Endothelial cell of umbilical vein (primary cell): ENCODE measurements around the gene APLN. TPM values are rescaled to one million over a fixed set of nuclear protein-coding genes. Genes with fewer than 3 reads are reported as not detected.

ENCODE experiments used
- BruUV-seq: library from RNA; stranded (reverse); fragments of 400-500 nt; replicated peaks from 2 replicates; lab custom pipeline; 2021; lab: Mats Ljungman, UMichigan
- CTCF ChIA-PET: fragments of 300-600, 350-600 bp; sonication (Branson Sonifier 250); formaldehyde crosslinking; loops from one replicate; lab custom pipeline; 2021; ENCODE audit warnings: antibody characterized with exemption, inconsistent platforms; lab: Charles Lee
- POLR2A ChIA-PET: fragments of 300-600, 350-600 bp; sonication (Branson Sonifier 250); formaldehyde crosslinking; loops from one replicate; lab custom pipeline; 2021; ENCODE audit warnings: antibody characterized with exemption, inconsistent platforms; lab: Charles Lee
- DNase-seq: peaks from one replicate; pipeline ENCODE4 v3.0.0-alpha.2; 2011; ENCODE audit warnings: low read depth, low spot score
- FAIRE-seq: peaks from 2 replicates; lab custom pipeline; 2011; peaks lifted over from hg19 to GRCh38; lab: Jason Lieb, UNC
- H2AFZ ChIP-seq: 2 replicates; pipeline ENCODE4 v1.6.0; 2012; ENCODE audit warnings: low read depth, low read length, control low read depth, inconsistent platforms
- H3K27ac ChIP-seq: 2 replicates; pipeline ENCODE4 v1.5.1; 2011; ENCODE audit warnings: low read depth, mild to moderate bottlenecking, control low read depth, low read length, moderate library complexity; ENCODE audit not compliant: insufficient read depth
- H3K27me3 ChIP-seq, 2 experiments: 2 replicates each; pipeline versions ENCODE4 v1.6.0 to v1.6.1; 2011; ENCODE audit warnings: low read length in 2 of 2, mixed read lengths in 1 of 2; ENCODE audit not compliant: control insufficient read depth in 2 of 2, insufficient read depth in 2 of 2
- H3K36me3 ChIP-seq, 2 experiments: 2 replicates in 1 of 2; 3 replicates in 1 of 2; pipeline ENCODE4 v1.5.1; 2011; ENCODE audit warnings: low read length in 2 of 2, mild to moderate bottlenecking in 1 of 2, moderate library complexity in 1 of 2; ENCODE audit not compliant: control insufficient read depth in 2 of 2, insufficient read depth in 2 of 2; ENCODE audit errors: extremely low read depth in 1 of 2
- H3K4me1 ChIP-seq: 3 replicates; pipeline ENCODE4 v1.5.1; 2011; ENCODE audit warnings: mild to moderate bottlenecking, low read length; ENCODE audit not compliant: control insufficient read depth, insufficient read depth; ENCODE audit errors: extremely low read depth
- H3K4me2 ChIP-seq: 2 replicates; pipeline ENCODE4 v1.6.1; 2011; ENCODE audit warnings: low read length, control low read depth, mixed read lengths; ENCODE audit not compliant: insufficient read depth
- H3K4me3 ChIP-seq, 3 experiments: fragments of 200-600 bp in 1 of 3; sonication (generic), shearing (Covaris generic) in 1 of 3; replicated peaks in 1 of 3; 2 replicates each; pipeline ENCODE4 v1.5.1; 2011 to 2016; ENCODE audit warnings: control low read depth in 3 of 3, low read length in 3 of 3, mild to moderate bottlenecking in 2 of 3, inconsistent platforms in 1 of 3, low read depth in 1 of 3, moderate library complexity in 1 of 3; ENCODE audit not compliant: insufficient read depth in 1 of 3
- H3K79me2 ChIP-seq: 2 replicates; pipeline ENCODE4 v1.6.0; 2012; ENCODE audit warnings: low read length, inconsistent platforms; ENCODE audit not compliant: control insufficient read depth, insufficient read depth
- H3K9ac ChIP-seq: replicated peaks from 2 replicates; pipeline ENCODE3; 2011; ENCODE audit warnings: low read length, control low read depth; ENCODE audit not compliant: insufficient read depth; ENCODE audit errors: extremely low read depth
- H3K9me1 ChIP-seq: replicated peaks from 3 replicates; pipeline ENCODE4 v1.6.0; 2011; ENCODE audit warnings: mild to moderate bottlenecking, low read length; ENCODE audit not compliant: control insufficient read depth, insufficient read depth; ENCODE audit errors: extremely low read depth
- H3K9me3 ChIP-seq: replicated peaks from 2 replicates; pipeline ENCODE4 v1.5.1; 2012; ENCODE audit warnings: low read length, inconsistent platforms; ENCODE audit not compliant: control insufficient read depth, insufficient read depth
- H4K20me1 ChIP-seq: replicated peaks from 2 replicates; pipeline ENCODE3; 2011; ENCODE audit warnings: mild to moderate bottlenecking, low read length; ENCODE audit not compliant: control insufficient read depth, insufficient read depth; ENCODE audit errors: extremely low read depth
- EZH2 ChIP-seq: IDR thresholded peaks from 2 replicates; pipeline ENCODE4 v1.6.1; 2012; ENCODE audit warnings: borderline replicate concordance, low read depth, mild to moderate bottlenecking, moderate library complexity, low read length, inconsistent platforms; ENCODE audit not compliant: severe bottlenecking
- FOS ChIP-seq: IDR thresholded peaks from 2 replicates; pipeline ENCODE4 v1.6.1; 2011; ENCODE audit warnings: mild to moderate bottlenecking, low read length, moderate library complexity, borderline replicate concordance; ENCODE audit not compliant: insufficient read depth
- GATA2 ChIP-seq: IDR thresholded peaks from 2 replicates; pipeline ENCODE4 v1.7.0; 2011; ENCODE audit warnings: low read depth, mild to moderate bottlenecking, moderate library complexity, mixed read lengths, low read length; ENCODE audit not compliant: insufficient read length, insufficient read depth
- JUN ChIP-seq: IDR thresholded peaks from 2 replicates; pipeline ENCODE4 v1.6.1; 2011; ENCODE audit warnings: borderline replicate concordance, low read depth; ENCODE audit not compliant: insufficient read length, insufficient read depth
- MYC ChIP-seq: IDR thresholded peaks from one replicate; pipeline ENCODE4 v1.6.1; 2011; ENCODE audit warnings: mild to moderate bottlenecking, low read depth, low read length
- POLR2A ChIP-seq: IDR thresholded peaks from 2 replicates; pipeline ENCODE4 v1.6.1; 2012; ENCODE audit warnings: low read depth, mild to moderate bottlenecking, control low read depth, low read length
- POLR2AphosphoS5 ChIP-seq: IDR thresholded peaks from 2 replicates; pipeline ENCODE4 v1.6.1; 2012; ENCODE audit warnings: low read depth, mild to moderate bottlenecking, control low read depth, low read length, moderate library complexity; ENCODE audit not compliant: insufficient read depth
- dilution Hi-C: fragments of 300-500 bp; cut with MboI; formaldehyde crosslinking; loops from one replicate; pipeline ENCODE4 v1.15.0; 2019; ENCODE audit warnings: low sequenced_read_pairs; ENCODE audit not compliant: extremely low pct_ligation_motif_present
- intact Hi-C: fragments of 100-400 bp; cut with micrococcal nuclease; formaldehyde crosslinking; loops from one replicate; pipeline ENCODE4 v1.10.0; 2022
- polyA plus RNA-seq, 4 experiments: library from polyadenylated mRNA; depleted of rRNA in 3 of 4; stranded (reverse) in 3 of 4; unstranded in 1 of 4; fragments of >200 nt; gene quantifications; 2 replicates each; pipeline versions ENCODE4 v1.2.1 to v1.2.3, GENCODE V29; 2011 to 2012; ENCODE audit warnings: missing spikeins in 1 of 4
- total RNA-seq: library from RNA; stranded (reverse); gene quantifications from 2 replicates; pipeline ENCODE4 v1.2.3, GENCODE V29; 2021
- TF ChIP-seq, protein P1 (sequence below): IDR thresholded peaks from 2 replicates; pipeline ENCODE4 v1.6.1; 2011; ENCODE audit not compliant: insufficient read depth, insufficient read length
- TF ChIP-seq, protein P2 (sequence below), 2 donors: IDR thresholded peaks; 1 replicate in 1 of 2; 2 replicates in 1 of 2; pipeline ENCODE4 v1.5.1; 2011; ENCODE audit warnings: low read length in 2 of 2, mild to moderate bottlenecking in 2 of 2, moderate library complexity in 2 of 2, control low read depth in 1 of 2, inconsistent platforms in 1 of 2, low read depth in 1 of 2; ENCODE audit not compliant: insufficient read depth in 1 of 2; ENCODE audit errors: extremely low read depth in 1 of 2

The APLN gene
- total and polyA plus RNA-seq, 2 donors (not counting 3 experiments of a cell fraction or from before 2014, with no cell fraction given), result 230 to 466 TPM

- TF ChIP-seq POLR2A (no peak), FOS (no peak), JUN (no peak), POLR2AphosphoS5 (no peak), MYC (no peak), EZH2 (no peak), GATA2 (no peak)
- TF ChIP-seq, protein P1, sequence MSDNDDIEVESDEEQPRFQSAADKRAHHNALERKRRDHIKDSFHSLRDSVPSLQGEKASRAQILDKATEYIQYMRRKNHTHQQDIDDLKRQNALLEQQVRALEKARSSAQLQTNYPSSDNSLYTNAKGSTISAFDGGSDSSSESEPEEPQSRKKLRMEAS, result no peak
- TF ChIP-seq, protein P2, sequence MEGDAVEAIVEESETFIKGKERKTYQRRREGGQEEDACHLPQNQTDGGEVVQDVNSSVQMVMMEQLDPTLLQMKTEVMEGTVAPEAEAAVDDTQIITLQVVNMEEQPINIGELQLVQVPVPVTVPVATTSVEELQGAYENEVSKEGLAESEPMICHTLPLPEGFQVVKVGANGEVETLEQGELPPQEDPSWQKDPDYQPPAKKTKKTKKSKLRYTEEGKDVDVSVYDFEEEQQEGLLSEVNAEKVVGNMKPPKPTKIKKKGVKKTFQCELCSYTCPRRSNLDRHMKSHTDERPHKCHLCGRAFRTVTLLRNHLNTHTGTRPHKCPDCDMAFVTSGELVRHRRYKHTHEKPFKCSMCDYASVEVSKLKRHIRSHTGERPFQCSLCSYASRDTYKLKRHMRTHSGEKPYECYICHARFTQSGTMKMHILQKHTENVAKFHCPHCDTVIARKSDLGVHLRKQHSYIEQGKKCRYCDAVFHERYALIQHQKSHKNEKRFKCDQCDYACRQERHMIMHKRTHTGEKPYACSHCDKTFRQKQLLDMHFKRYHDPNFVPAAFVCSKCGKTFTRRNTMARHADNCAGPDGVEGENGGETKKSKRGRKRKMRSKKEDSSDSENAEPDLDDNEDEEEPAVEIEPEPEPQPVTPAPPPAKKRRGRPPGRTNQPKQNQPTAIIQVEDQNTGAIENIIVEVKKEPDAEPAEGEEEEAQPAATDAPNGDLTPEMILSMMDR (IDR thresholded peaks at IDR 0.05; ENCODE audit: extremely low read depth in 1 of 2, insufficient read depth in 1 of 2, low read depth in 1 of 2, low read length in 2 of 2), result no peak
- H3K9me3 ChIP-seq, result no peaks in the 10 kb centered on the region
- H4K20me1 ChIP-seq, result no peaks in the 10 kb centered on the region
- no peak overlapping the region for H3K4me3 ChIP-seq
- BruUV-seq, result no TSS peak
- H3K27me3 ChIP-seq, result no peaks in the 10 kb centered on the region
- DNase-seq, result no peak
- H3K36me3 ChIP-seq, result no peaks in the 10 kb centered on the region
- no peak overlapping the region for H3K9ac ChIP-seq
- POLR2A ChIA-PET, result no interaction called here
- H2AFZ ChIP-seq, result no peak overlapping the region
- FAIRE-seq, result no peak
- CTCF ChIA-PET, result interaction anchor here (1.3 to 8.1 kb wide), 2 partner anchors 25 to 91 kb away, joined by 5 to 142 read pairs; no protein-coding TSS in a partner anchor
- H3K9me1 ChIP-seq, result no peaks in the 10 kb centered on the region
- H3K27ac ChIP-seq, result no peak overlapping the region
- H3K79me2 ChIP-seq, result no peaks in the 10 kb centered on the region
- intact Hi-C loops (no loop called here), dilution Hi-C loops (no loop called here)
- H3K4me1 ChIP-seq, result peaks cover 7% of the 10 kb centered on the region
- no peak overlapping the region for H3K4me2 ChIP-seq
Observed at GRCh38 chrX:129634541-129634940, 20.2 kb downstream of the APLN start.
